ENCODE measurements around the gene LARP4B. TPM values are rescaled to one million over a fixed set of nuclear protein-coding genes. Genes with fewer than 3 reads are reported as not detected.

LARP4B gene
- total RNA-seq (2022; extraction: Qiagen RNA extraction; ENCODE audit: low read depth): 31.3 to 41.8 TPM (median 34.5 TPM) in 5 replicates

GRCh38 chr10:931326-932318, at the start of gene LARP4B:
Gene LARP4B (minus strand): TSS chr10:931705. CDS start chr10:885721, 45,984 bp downstream.

Other genes starting within 250 kb of the LARP4B start
- 5.7 to 8.2 TPM (median 7.6 TPM) in 5 replicates for gene DIP2C, start 242.0 kb downstream of the LARP4B start, total RNA-seq (2022; extraction: Qiagen RNA extraction; ENCODE audit: low read depth)
- 92.4 to 133 TPM (median 102 TPM) in 5 replicates for gene GTPBP4, start 56.7 kb upstream of the LARP4B start, total RNA-seq (2022; extraction: Qiagen RNA extraction; ENCODE audit: low read depth)
- 0.13 TPM in 1 of 5 replicates, not detected in the others for gene IDI2, start 94.2 kb upstream of the LARP4B start, total RNA-seq (2022; extraction: Qiagen RNA extraction; ENCODE audit: low read depth)
- gene IDI1, start 117.4 kb upstream of the LARP4B start, total RNA-seq (2022; extraction: Qiagen RNA extraction; ENCODE audit: low read depth): 28.5 to 31.3 TPM (median 29.7 TPM) in 5 replicates
- 7.5 to 8.7 TPM (median 8.1 TPM) in 5 replicates for gene WDR37, start 124.7 kb upstream of the LARP4B start, total RNA-seq (2022; extraction: Qiagen RNA extraction; ENCODE audit: low read depth)

Measured in A549 treated with CpdA at 1 μM for 4 hours (cell line).